GM20431 (cell line): ENCODE data around the gene CSTF1.

Experiments used
- in situ Hi-C: fragments of 300-500 bp; cut with MseI, MboI; formaldehyde crosslinking; loops from one replicate; pipeline ENCODE4 v1.15.0; 2020; ENCODE audit warnings: low sequenced_read_pairs; ENCODE audit not compliant: unreplicated experiment

CSTF1 gene

GRCh38 chr20:56392132-56392880, at the start of gene CSTF1, which contains the start of gene AURKA:
TSS of gene CSTF1 (plus strand) at chr20:56392645. CDS start at chr20:56395553, 2,908 bp downstream.
TSS of gene AURKA (minus strand) at chr20:56392215. CDS start at chr20:56388197, 4,018 bp downstream.
- in situ Hi-C loops, result no loop called here

- in situ Hi-C loops, result no loop called here
Measured at GRCh38 chr20:56342783-56343182, 49.7 kb upstream of the CSTF1 start.

- in situ Hi-C loops, result no loop called here
Measured at GRCh38 chr20:56343861-56344381, 48.5 kb upstream of the CSTF1 start.

- in situ Hi-C loops, result no loop called here
Measured at GRCh38 chr20:56345911-56346310, 46.5 kb upstream of the CSTF1 start.

- in situ Hi-C loops, result no loop called here
Measured at GRCh38 chr20:56347628-56348304, 44.7 kb upstream of the CSTF1 start.

GRCh38 chr20:56348305-56348693, 44.1 kb upstream of the CSTF1 start:
- in situ Hi-C loops, result no loop called here

GRCh38 chr20:56348746-56349145, 43.7 kb upstream of the CSTF1 start:
- in situ Hi-C loops, result no loop called here

- in situ Hi-C loops, result no loop called here
Measured at GRCh38 chr20:56350842-56351241, 41.6 kb upstream of the CSTF1 start.

GRCh38 chr20:56352345-56353055, 39.9 kb upstream of the CSTF1 start:
- in situ Hi-C loops, result no loop called here

- in situ Hi-C loops, result no loop called here
Measured at GRCh38 chr20:56353356-56353755, 39.1 kb upstream of the CSTF1 start.

GRCh38 chr20:56358070-56358469, 34.4 kb upstream of the CSTF1 start:
- in situ Hi-C loops, result no loop called here

- in situ Hi-C loops, result no loop called here
Measured at GRCh38 chr20:56358600-56359211, 33.7 kb upstream of the CSTF1 start, which contains the start of gene FAM210B. TSS of gene FAM210B (plus strand) at chr20:56358974. CDS start at chr20:56359006, 32 bp downstream.

GRCh38 chr20:56359212-56360132, 33.0 kb upstream of the CSTF1 start:
- in situ Hi-C loops, result no loop called here

GRCh38 chr20:56360133-56360907, 32.1 kb upstream of the CSTF1 start:
- in situ Hi-C loops, result no loop called here

- in situ Hi-C loops, result no loop called here
Measured at GRCh38 chr20:56360908-56361205, 31.6 kb upstream of the CSTF1 start.

GRCh38 chr20:56361900-56362299, 30.5 kb upstream of the CSTF1 start:
- in situ Hi-C loops, result no loop called here

- in situ Hi-C loops, result no loop called here
Measured at GRCh38 chr20:56362833-56363413, 29.5 kb upstream of the CSTF1 start.

GRCh38 chr20:56363491-56363890, 29.0 kb upstream of the CSTF1 start:
- in situ Hi-C loops, result no loop called here
